Cardiac muscle cell (in vitro differentiated cells and primary cell): ENCODE results near the gene TULP1. TPM values are rescaled to one million over a fixed set of nuclear protein-coding genes. Genes with fewer than 3 reads are reported as not detected.

Experiments used
- DNase-seq, 2 donors: peaks; one replicate each; pipeline versions ENCODE4 v3.0.0 to v3.0.0-alpha.2; 2010 to 2017; ENCODE audit warnings: low read depth in 1 of 2, low spot score in 1 of 2
- H3K27ac ChIP-seq: fragments of 200-600 bp; sonication (generic); 2 replicates; pipeline ENCODE4 v1.5.1; 2016
- H3K27me3 ChIP-seq: fragments of 200-600 bp; sonication (generic); 2 replicates; pipeline ENCODE4 v1.6.0; 2016; ENCODE audit warnings: control low read depth
- H3K36me3 ChIP-seq: fragments of 200-600 bp; sonication (generic); 2 replicates; pipeline ENCODE4 v1.5.1; 2016; ENCODE audit warnings: control low read depth
- H3K4me1 ChIP-seq: fragments of 200-600 bp; sonication (generic); 2 replicates; pipeline ENCODE4 v1.8.1; 2017; ENCODE audit warnings: low read depth, mild to moderate bottlenecking, mixed run types
- H3K4me3 ChIP-seq: fragments of 200-600 bp; sonication (generic); 2 replicates; pipeline ENCODE4 v1.5.1; 2016; ENCODE audit warnings: mild to moderate bottlenecking
- H3K9me3 ChIP-seq: fragments of 200-600 bp; sonication (generic); 2 replicates; pipeline ENCODE4 v1.5.1; 2017; ENCODE audit warnings: low read depth, mild to moderate bottlenecking, control low read depth
- CTCF ChIP-seq: IDR thresholded peaks from 2 replicates; pipeline ENCODE4 v1.5.1; 2012; ENCODE audit warnings: low read depth, mild to moderate bottlenecking, low read length
- polyA plus RNA-seq: library from polyadenylated mRNA; unstranded; fragments of >200 nt; fragmentation: Nextera tagmentation; extraction: Ambion mirVana; gene quantifications from 2 replicates; pipeline ENCODE4 v1.2.1, GENCODE V29; 2016
- total RNA-seq: library from RNA; depleted of rRNA; stranded (reverse); fragments of >200 nt; gene quantifications from 2 replicates; pipeline ENCODE4 v1.2.3, GENCODE V29; 2016

TULP1 gene
- total and polyA plus RNA-seq, 2 experiments from 2014 or later: 0.92 to 5.2 TPM

- Histone ChIP-seq H3K9me3 (no peaks in the 10 kb centered on the region), H3K36me3 (peaks cover 34% of the 10 kb centered on the region), H3K4me1 (peaks cover 16% of the 10 kb centered on the region), H3K4me3 (peak overlapping the region; percentile 58), H3K27ac (peak overlapping the region; percentile 85), H3K27me3 (no peaks in the 10 kb centered on the region)
- TF ChIP-seq CTCF: no peak
- DNase-seq: peak; percentile 34 to 44
Measured at GRCh38 chr6:35469751-35470662, 42.7 kb downstream of the TULP1 start.

- no peak for TF ChIP-seq CTCF
- peak overlapping the region; percentile 58 for H3K4me3 ChIP-seq
- peaks cover 31% of the 10 kb centered on the region for H3K36me3 ChIP-seq
- H3K27me3 ChIP-seq: no peaks in the 10 kb centered on the region
- H3K9me3 ChIP-seq: no peaks in the 10 kb centered on the region
- peaks cover 16% of the 10 kb centered on the region for H3K4me1 ChIP-seq
- peak overlapping the region; percentile 85 for H3K27ac ChIP-seq
- no peak for DNase-seq
Measured at GRCh38 chr6:35468980-35469750, 43.5 kb downstream of the TULP1 start.

GRCh38 chr6:35468181-35468979 lies 44.3 kb downstream of the TULP1 start, which contains the start of gene RPL10A:
Gene RPL10A (plus strand): TSS chr6:35468401. CDS start chr6:35468435, 34 bp downstream.
- H3K36me3 ChIP-seq: peaks cover 31% of the 10 kb centered on the region
- H3K9me3 ChIP-seq: no peaks in the 10 kb centered on the region
- peak; percentile 97 to 98 for DNase-seq
- H3K4me1 ChIP-seq: peaks cover 16% of the 10 kb centered on the region
- peak; percentile 97 for TF ChIP-seq CTCF
- H3K27me3 ChIP-seq: no peaks in the 10 kb centered on the region
- peak within 1 kb of the TSS; percentile 85 for H3K27ac ChIP-seq
- peak within 1 kb of the TSS; percentile 58 for H3K4me3 ChIP-seq

DNA sequence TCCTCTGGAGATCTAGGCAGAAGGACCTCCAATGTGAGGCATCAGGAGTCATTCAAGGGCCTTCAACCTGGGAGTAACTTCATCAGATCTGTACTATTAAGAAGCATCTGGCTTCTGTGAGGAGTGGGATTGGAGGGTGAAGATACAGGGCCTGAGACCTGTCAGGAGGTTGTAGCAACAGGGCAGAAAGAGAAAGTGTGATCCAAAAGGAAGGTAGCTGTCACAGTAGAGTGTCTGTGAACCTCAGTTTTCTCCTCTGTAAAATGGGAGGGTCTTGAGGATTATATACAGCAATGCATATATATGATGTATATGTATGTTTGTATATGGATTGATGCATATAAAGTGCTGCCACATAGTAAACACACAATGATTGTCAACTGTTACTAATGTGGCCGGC lies 47.0 kb downstream of the TULP1 start:
- Histone ChIP-seq H3K9me3 (no peaks in the 10 kb centered on the region), H3K36me3 (peaks cover 22% of the 10 kb centered on the region), H3K4me1 (peaks cover 11% of the 10 kb centered on the region), H3K27me3 (no peaks in the 10 kb centered on the region), H3K27ac (no peak overlapping the region), H3K4me3 (no peak overlapping the region)
- no peak for DNase-seq
- no peak for TF ChIP-seq CTCF

DNA sequence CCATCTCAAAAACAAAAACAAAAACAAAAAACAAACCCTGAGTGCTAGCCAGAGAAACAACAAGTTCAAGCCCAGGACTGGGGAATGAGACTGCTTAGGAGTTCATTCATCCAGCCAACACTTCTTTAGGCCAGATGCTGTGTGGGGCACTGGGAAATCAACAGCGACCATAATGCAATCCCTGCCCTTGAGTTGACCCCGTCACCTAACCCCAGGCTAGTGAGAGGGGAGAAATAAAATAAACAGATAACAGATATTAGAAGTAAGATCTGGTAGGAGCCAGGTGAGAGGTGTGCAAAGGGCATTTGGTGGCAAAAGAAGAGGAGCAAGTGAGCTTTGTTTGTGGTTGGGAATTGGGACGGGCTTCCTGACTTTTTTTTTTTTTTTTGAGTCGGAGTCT lies 49.4 kb downstream of the TULP1 start:
- TF ChIP-seq CTCF: no peak
- no peak overlapping the region for H3K4me3 ChIP-seq
- no peaks in the 10 kb centered on the region for H3K9me3 ChIP-seq
- no peak overlapping the region for H3K27ac ChIP-seq
- DNase-seq: no peak
- peaks cover 17% of the 10 kb centered on the region for H3K36me3 ChIP-seq
- no peaks in the 10 kb centered on the region for H3K4me1 ChIP-seq
- H3K27me3 ChIP-seq: no peaks in the 10 kb centered on the region
